ENCODE measurements around the gene NAXD.
"Not testable (repeated sequence)": the region's sequence is repeated elsewhere in the genome, so short reads cannot be mapped to it uniquely, and the experiment has no call there.

- TF ChIP-seq TOX (CRISPR knock-in tag; IDR thresholded peaks at IDR 0.05; ENCODE audit: borderline replicate concordance); ZFP3 (CRISPR knock-in tag; IDR thresholded peaks at IDR 0.05): not testable (repeated sequence)
Observed at GRCh38 chr13:110632255-110632654, 16.9 kb downstream of the NAXD start.

Data from SK-N-SH treated with all-trans-retinoic acid at 6 μM for 48 hours (cell line).